GM18511 (cell line): Measurements from ENCODE around the gene SLC44A3.

Experiments used
- ATAC-seq: cut with Tn5 transposase; IDR thresholded peaks from one replicate; pipeline ENCODE4 v1.9.1; 2021; ENCODE audit warnings: mild to moderate bottlenecking, moderate library complexity; ENCODE audit not compliant: unreplicated experiment

SLC44A3 gene

GRCh38 chr1:94801919-94802546 is 18.1 kb upstream of the SLC44A3 start:
- ATAC-seq: peak; percentile 87

GRCh38 chr1:94803106-94803505 is 17.1 kb upstream of the SLC44A3 start:
- ATAC-seq: no peak

- ATAC-seq: no peak
Observed at GRCh38 chr1:94803517-94804441, 16.4 kb upstream of the SLC44A3 start.

GRCh38 chr1:94804442-94804837 is 15.7 kb upstream of the SLC44A3 start:
- ATAC-seq: no peak

GRCh38 chr1:94805912-94806311 is 14.2 kb upstream of the SLC44A3 start:
- ATAC-seq: peak; percentile 57

- no peak for ATAC-seq
Observed at GRCh38 chr1:94806441-94806871, 13.7 kb upstream of the SLC44A3 start.

- no peak for ATAC-seq
Observed at GRCh38 chr1:94807742-94808491, 12.2 kb upstream of the SLC44A3 start.

- no peak for ATAC-seq
Observed at GRCh38 chr1:94808669-94809068, 11.5 kb upstream of the SLC44A3 start.

GRCh38 chr1:94812985-94813384 is 7.2 kb upstream of the SLC44A3 start:
- no peak for ATAC-seq

GRCh38 chr1:94816030-94816429 is 4.1 kb upstream of the SLC44A3 start:
- no peak for ATAC-seq

GRCh38 chr1:94817712-94818111 is 2.4 kb upstream of the SLC44A3 start:
- no peak for ATAC-seq

- no peak for ATAC-seq
Observed at GRCh38 chr1:94819238-94819944, 766 bp upstream of the SLC44A3 start.

- no peak for ATAC-seq
Observed at GRCh38 chr1:94820936-94821335, 779 bp downstream of the SLC44A3 start.

GRCh38 chr1:94821636-94822305 is 1.6 kb downstream of the SLC44A3 start:
- no peak for ATAC-seq

GRCh38 chr1:94823116-94823515 is 3.0 kb downstream of the SLC44A3 start:
- no peak for ATAC-seq

GRCh38 chr1:94825936-94826335 is 5.8 kb downstream of the SLC44A3 start:
- ATAC-seq: no peak

GRCh38 chr1:94827434-94827833 is 7.3 kb downstream of the SLC44A3 start:
- no peak for ATAC-seq

- no peak for ATAC-seq
Observed at GRCh38 chr1:94828251-94828650, 8.1 kb downstream of the SLC44A3 start.

- no peak for ATAC-seq
Observed at GRCh38 chr1:94831641-94832040, 11.5 kb downstream of the SLC44A3 start.

GRCh38 chr1:94832446-94832845 is 12.3 kb downstream of the SLC44A3 start:
- no peak for ATAC-seq
